Upper lobe of right lung (tissue), 1 donor: ENCODE results near the gene RPS6KA1. TPM values are rescaled to one million over a fixed set of nuclear protein-coding genes. Genes with fewer than 3 reads are reported as not detected.

Experiments
- ATAC-seq: fragments of 200-7000 bp; cut with Tn5 transposase; one replicate; pipeline ENCODE4 v1.9.1; 2020; ENCODE audit warnings: mild to moderate bottlenecking, moderate library complexity
- DNase-seq: peaks from one replicate; pipeline ENCODE4 v3.0.0-alpha.2; 2020
- H3K27ac ChIP-seq: fragments of 200-600 bp; one replicate; pipeline ENCODE4 v1.8.0; 2022
- H3K27me3 ChIP-seq: fragments of 200-600 bp; one replicate; pipeline ENCODE4 v1.8.0; 2022; ENCODE audit warnings: mild to moderate bottlenecking
- H3K36me3 ChIP-seq: fragments of 200-600 bp; one replicate; pipeline ENCODE4 v1.8.0; 2022
- H3K4me1 ChIP-seq: fragments of 200-600 bp; one replicate; pipeline ENCODE4 v1.8.0; 2022
- H3K4me3 ChIP-seq: fragments of 200-600 bp; one replicate; pipeline ENCODE4 v1.8.0; 2022; ENCODE audit warnings: mild to moderate bottlenecking
- H3K9me3 ChIP-seq: fragments of 200-600 bp; one replicate; pipeline ENCODE4 v1.8.0; 2022
- intact Hi-C: fragments of 100-400 bp; cut with DNase I; formaldehyde crosslinking; loops from one replicate; pipeline ENCODE4 v1.11.0; 2022
- total RNA-seq: library from RNA; stranded (reverse); fragmentation: NEBNext Ultra II Directional; extraction: Animal tissue kit (Norgen Biotek cat#: 25700); gene quantifications from one replicate; pipeline ENCODE4 v1.2.1, GENCODE V29; 2021
- TF ChIP-seq, protein P1 (sequence below): fragments of 200-600 bp; IDR thresholded peaks from one replicate; pipeline ENCODE4 v1.8.0; 2022; ENCODE audit warnings: antibody characterized with exemption
- donor health status: DM: no; HTN: yes; CAD: no; lungs with severe emphysema.

The RPS6KA1 gene
- total RNA-seq, 1 donor from 2014 or later: 124 TPM

- Histone ChIP-seq H3K4me3 (no peak overlapping the region), H3K4me1 (no peaks in the 10 kb centered on the region), H3K36me3 (no peaks in the 10 kb centered on the region), H3K27me3 (no peaks in the 10 kb centered on the region), H3K27ac (no peak overlapping the region), H3K9me3 (no peaks in the 10 kb centered on the region)
- DNase-seq: no peak
- intact Hi-C loops: no loop called here
- TF ChIP-seq, protein P1, sequence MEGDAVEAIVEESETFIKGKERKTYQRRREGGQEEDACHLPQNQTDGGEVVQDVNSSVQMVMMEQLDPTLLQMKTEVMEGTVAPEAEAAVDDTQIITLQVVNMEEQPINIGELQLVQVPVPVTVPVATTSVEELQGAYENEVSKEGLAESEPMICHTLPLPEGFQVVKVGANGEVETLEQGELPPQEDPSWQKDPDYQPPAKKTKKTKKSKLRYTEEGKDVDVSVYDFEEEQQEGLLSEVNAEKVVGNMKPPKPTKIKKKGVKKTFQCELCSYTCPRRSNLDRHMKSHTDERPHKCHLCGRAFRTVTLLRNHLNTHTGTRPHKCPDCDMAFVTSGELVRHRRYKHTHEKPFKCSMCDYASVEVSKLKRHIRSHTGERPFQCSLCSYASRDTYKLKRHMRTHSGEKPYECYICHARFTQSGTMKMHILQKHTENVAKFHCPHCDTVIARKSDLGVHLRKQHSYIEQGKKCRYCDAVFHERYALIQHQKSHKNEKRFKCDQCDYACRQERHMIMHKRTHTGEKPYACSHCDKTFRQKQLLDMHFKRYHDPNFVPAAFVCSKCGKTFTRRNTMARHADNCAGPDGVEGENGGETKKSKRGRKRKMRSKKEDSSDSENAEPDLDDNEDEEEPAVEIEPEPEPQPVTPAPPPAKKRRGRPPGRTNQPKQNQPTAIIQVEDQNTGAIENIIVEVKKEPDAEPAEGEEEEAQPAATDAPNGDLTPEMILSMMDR: no peak
- ATAC-seq: no peak
Observed at GRCh38 chr1:26516987-26517765, 12.4 kb upstream of the RPS6KA1 start.

GRCh38 chr1:26517766-26518049 lies 11.9 kb upstream of the RPS6KA1 start:
- intact Hi-C loops: no loop called here
- Histone ChIP-seq H3K9me3 (no peaks in the 10 kb centered on the region), H3K27me3 (no peaks in the 10 kb centered on the region), H3K27ac (no peak overlapping the region), H3K36me3 (no peaks in the 10 kb centered on the region), H3K4me3 (no peak overlapping the region), H3K4me1 (no peaks in the 10 kb centered on the region)
- DNase-seq (no peak), ATAC-seq (no peak)
- TF ChIP-seq, protein P1: no peak

GRCh38 chr1:26518355-26518754 lies 11.2 kb upstream of the RPS6KA1 start:
- intact Hi-C loops: no loop called here
- H3K9me3 ChIP-seq: no peaks in the 10 kb centered on the region

DNA sequence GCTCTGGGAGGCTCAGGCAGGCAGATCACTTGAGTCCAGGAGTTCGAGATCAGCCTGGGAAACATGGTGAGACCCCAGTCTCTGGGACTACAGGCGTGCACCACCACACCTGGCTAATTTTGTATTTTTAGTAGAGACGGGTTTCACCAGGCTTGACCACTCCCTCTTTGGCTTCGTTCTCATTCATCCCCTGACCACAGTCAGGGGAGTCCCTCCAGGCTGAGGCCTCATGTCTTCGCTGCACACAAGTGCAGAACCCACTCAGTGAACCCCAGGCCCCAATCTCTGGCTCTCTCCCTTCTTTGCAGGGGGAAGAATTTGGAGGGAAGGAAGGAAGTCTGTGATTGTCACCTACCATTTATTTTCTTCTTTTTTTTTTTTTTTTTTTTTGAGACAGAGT lies 9.2 kb upstream of the RPS6KA1 start:
- ATAC-seq (no peak), DNase-seq (no peak)
- no peaks in the 10 kb centered on the region for H3K4me1 ChIP-seq
- intact Hi-C loops: no loop called here
- TF ChIP-seq, protein P1: no peak
- H3K36me3 ChIP-seq: no peaks in the 10 kb centered on the region
- H3K27ac ChIP-seq: no peak overlapping the region
- no peaks in the 10 kb centered on the region for H3K27me3 ChIP-seq
- no peak overlapping the region for H3K4me3 ChIP-seq
- no peaks in the 10 kb centered on the region for H3K9me3 ChIP-seq

More at GRCh38 chr1:26518355-26518754, 11.2 kb upstream of the RPS6KA1 start:
- Histone ChIP-seq H3K4me1 (no peaks in the 10 kb centered on the region), H3K27ac (no peak overlapping the region), H3K4me3 (no peak overlapping the region), H3K36me3 (no peaks in the 10 kb centered on the region), H3K27me3 (no peaks in the 10 kb centered on the region)
- no peak for ATAC-seq
- no peak for DNase-seq
- TF ChIP-seq, protein P1: no peak

DNA sequence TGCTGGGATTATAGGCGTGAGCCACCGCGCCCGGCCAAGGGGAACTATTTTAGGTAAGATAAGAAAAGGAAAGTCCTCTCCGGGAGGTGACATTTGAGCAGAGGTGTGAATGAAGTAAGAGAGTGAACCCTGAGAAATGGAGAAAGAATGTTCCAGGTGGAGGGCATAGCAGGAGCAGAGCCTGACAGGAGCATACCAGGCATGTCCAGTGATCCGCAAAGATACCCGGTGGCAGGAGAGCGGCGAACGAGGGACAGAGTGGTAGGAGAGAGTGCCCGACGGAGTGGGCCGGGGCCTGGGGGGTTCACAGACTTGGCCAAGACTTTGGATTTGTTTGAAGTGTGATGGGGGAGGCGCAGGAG lies 7.9 kb upstream of the RPS6KA1 start:
- Histone ChIP-seq H3K27ac (no peak overlapping the region), H3K36me3 (no peaks in the 10 kb centered on the region), H3K4me1 (no peaks in the 10 kb centered on the region), H3K4me3 (no peak overlapping the region), H3K27me3 (no peaks in the 10 kb centered on the region), H3K9me3 (no peaks in the 10 kb centered on the region)
- ATAC-seq (no peak), DNase-seq (no peak)
- TF ChIP-seq, protein P1: no peak
- intact Hi-C loops: no loop called here

- H3K27me3 ChIP-seq: no peaks in the 10 kb centered on the region
- no peak overlapping the region for H3K4me3 ChIP-seq
- no peaks in the 10 kb centered on the region for H3K9me3 ChIP-seq
- TF ChIP-seq, protein P1: no peak
- intact Hi-C loops: no loop called here
- DNase-seq (no peak), ATAC-seq (no peak)
- no peak overlapping the region for H3K27ac ChIP-seq
- no peaks in the 10 kb centered on the region for H3K4me1 ChIP-seq
- no peaks in the 10 kb centered on the region for H3K36me3 ChIP-seq
Observed at GRCh38 chr1:26522073-26522472, 7.5 kb upstream of the RPS6KA1 start.
